SJSA1 (cell line): ENCODE results near the gene OSBPL5. TPM values are rescaled to one million over a fixed set of nuclear protein-coding genes. Genes with fewer than 3 reads are reported as not detected.

Experiments
- DNase-seq, 2 experiments: peaks; one replicate each; pipeline ENCODE4 v3.0.0-alpha.2; 2015 to 2020; ENCODE audit warnings: low spot score in 2 of 2, low read depth in 1 of 2
- H3K27ac ChIP-seq: fragments of 250-450 bp; sonication (Bioruptor Pico); 2 replicates; pipeline ENCODE4 v1.5.1; 2020; ENCODE audit warnings: mild to moderate bottlenecking, moderate library complexity
- H3K27me3 ChIP-seq: fragments of 250-450 bp; sonication (Bioruptor Pico); replicated peaks from 2 replicates; pipeline ENCODE4 v1.5.1; 2020; ENCODE audit warnings: mild to moderate bottlenecking, moderate library complexity
- H3K36me3 ChIP-seq: fragments of 250-450 bp; sonication (Bioruptor Pico); 2 replicates; pipeline ENCODE4 v1.5.1; 2020; ENCODE audit warnings: mild to moderate bottlenecking
- H3K4me1 ChIP-seq: fragments of 250-450 bp; sonication (Bioruptor Pico); replicated peaks from 2 replicates; pipeline ENCODE4 v1.6.1; 2021; ENCODE audit warnings: mild to moderate bottlenecking
- H3K4me3 ChIP-seq: fragments of 250-450 bp; sonication (Bioruptor Pico); 2 replicates; pipeline ENCODE4 v1.5.1; 2020; ENCODE audit warnings: mild to moderate bottlenecking
- H3K9me3 ChIP-seq: fragments of 250-450 bp; sonication (Bioruptor Pico); replicated peaks from 2 replicates; pipeline ENCODE4 v1.5.1; 2020; ENCODE audit warnings: mild to moderate bottlenecking
- total RNA-seq: library from RNA; depleted of rRNA; stranded (reverse); fragments of >200 nt; shearing (Covaris generic); gene quantifications from 2 replicates; pipeline ENCODE4 v1.2.3, GENCODE V29; 2014

The OSBPL5 gene
- total RNA-seq, 1 experiment from 2014 or later = 45.3 TPM

- Histone ChIP-seq H3K27ac (no peak overlapping the region), H3K9me3 (no peaks in the 10 kb centered on the region), H3K4me1 (0 out of 2 replicates have a peak, but pooled peaks cover under 1% of the 10 kb centered on the region), H3K27me3 (no peaks in the 10 kb centered on the region), H3K4me3 (no peak overlapping the region), H3K36me3 (peaks cover 47% of the 10 kb centered on the region)
- no peak for DNase-seq
Measured at GRCh38 chr11:3130269-3131071, 34.6 kb downstream of the OSBPL5 start.

- H3K27ac ChIP-seq = no peak overlapping the region
- H3K36me3 ChIP-seq = peaks cover 50% of the 10 kb centered on the region
- no peaks in the 10 kb centered on the region; the same call in 1 of the 2 replicates for H3K4me1 ChIP-seq
- H3K27me3 ChIP-seq = no peaks in the 10 kb centered on the region
- no peak for DNase-seq
- no peaks in the 10 kb centered on the region for H3K9me3 ChIP-seq
- no peak overlapping the region for H3K4me3 ChIP-seq
Measured at GRCh38 chr11:3129591-3130268, 35.4 kb downstream of the OSBPL5 start.

- Histone ChIP-seq H3K9me3 (no peaks in the 10 kb centered on the region), H3K27me3 (no peaks in the 10 kb centered on the region), H3K4me3 (no peak overlapping the region), H3K36me3 (peaks cover 52% of the 10 kb centered on the region), H3K27ac (no peak overlapping the region), H3K4me1 (peaks cover 2% of the 10 kb centered on the region; the same call in 1 of the 2 replicates)
- no peak for DNase-seq
Measured at GRCh38 chr11:3129181-3129590, 35.9 kb downstream of the OSBPL5 start.

GRCh38 chr11:3128356-3129180, 36.5 kb downstream of the OSBPL5 start:
- Histone ChIP-seq H3K36me3 (peaks cover 53% of the 10 kb centered on the region), H3K27ac (no peak overlapping the region), H3K9me3 (no peaks in the 10 kb centered on the region), H3K27me3 (no peaks in the 10 kb centered on the region), H3K4me1 (peaks cover 4% of the 10 kb centered on the region; the same call in 1 of the 2 replicates), H3K4me3 (no peak overlapping the region)
- DNase-seq = no peak

- Histone ChIP-seq H3K4me3 (no peak overlapping the region), H3K27me3 (no peaks in the 10 kb centered on the region), H3K9me3 (no peaks in the 10 kb centered on the region), H3K27ac (no peak overlapping the region), H3K36me3 (peaks cover 55% of the 10 kb centered on the region), H3K4me1 (peaks cover 4% of the 10 kb centered on the region; the same call in 1 of the 2 replicates)
- no peak for DNase-seq
Measured at GRCh38 chr11:3127706-3128355, 37.3 kb downstream of the OSBPL5 start.

- peaks cover 59% of the 10 kb centered on the region for H3K36me3 ChIP-seq
- no peak for DNase-seq
- no peak overlapping the region for H3K4me3 ChIP-seq
- H3K27me3 ChIP-seq = no peaks in the 10 kb centered on the region
- H3K4me1 ChIP-seq = peaks cover 4% of the 10 kb centered on the region; the same call in 1 of the 2 replicates
- no peaks in the 10 kb centered on the region for H3K9me3 ChIP-seq
- no peak overlapping the region for H3K27ac ChIP-seq
Measured at GRCh38 chr11:3126901-3127691, 38.0 kb downstream of the OSBPL5 start.

GRCh38 chr11:3126207-3126865, 38.8 kb downstream of the OSBPL5 start:
- Histone ChIP-seq H3K27me3 (no peaks in the 10 kb centered on the region), H3K9me3 (no peaks in the 10 kb centered on the region), H3K4me1 (peaks cover 4% of the 10 kb centered on the region; the same call in 1 of the 2 replicates), H3K36me3 (peaks cover 67% of the 10 kb centered on the region), H3K27ac (no peak overlapping the region), H3K4me3 (no peak overlapping the region)
- DNase-seq = no peak

GRCh38 chr11:3124821-3125220, 40.3 kb downstream of the OSBPL5 start:
- DNase-seq = no peak
- H3K9me3 ChIP-seq = no peaks in the 10 kb centered on the region
- peaks cover 79% of the 10 kb centered on the region for H3K36me3 ChIP-seq
- peaks cover 4% of the 10 kb centered on the region; the same call in 1 of the 2 replicates for H3K4me1 ChIP-seq
- no peaks in the 10 kb centered on the region for H3K27me3 ChIP-seq
- no peak overlapping the region for H3K27ac ChIP-seq
- H3K4me3 ChIP-seq = no peak overlapping the region

- peaks cover 86% of the 10 kb centered on the region for H3K36me3 ChIP-seq
- H3K4me3 ChIP-seq = no peak overlapping the region
- peaks cover 4% of the 10 kb centered on the region; the same call in 1 of the 2 replicates for H3K4me1 ChIP-seq
- no peaks in the 10 kb centered on the region for H3K9me3 ChIP-seq
- peak; percentile 47 to 82 for DNase-seq
- no peak overlapping the region for H3K27ac ChIP-seq
- no peaks in the 10 kb centered on the region for H3K27me3 ChIP-seq
Measured at GRCh38 chr11:3123761-3124733, 41.1 kb downstream of the OSBPL5 start.

GRCh38 chr11:3123305-3123704, 41.8 kb downstream of the OSBPL5 start:
- no peaks in the 10 kb centered on the region for H3K9me3 ChIP-seq
- H3K4me1 ChIP-seq = peaks cover 4% of the 10 kb centered on the region; the same call in 1 of the 2 replicates
- H3K27me3 ChIP-seq = no peaks in the 10 kb centered on the region
- H3K36me3 ChIP-seq = peaks cover 80% of the 10 kb centered on the region
- no peak overlapping the region for H3K4me3 ChIP-seq
- no peak overlapping the region for H3K27ac ChIP-seq
- DNase-seq = no peak

GRCh38 chr11:3122775-3123201, 42.3 kb downstream of the OSBPL5 start:
- Histone ChIP-seq H3K27ac (no peak overlapping the region), H3K4me3 (no peak overlapping the region), H3K27me3 (no peaks in the 10 kb centered on the region), H3K9me3 (no peaks in the 10 kb centered on the region), H3K4me1 (peaks cover 4% of the 10 kb centered on the region; the same call in 1 of the 2 replicates), H3K36me3 (peaks cover 78% of the 10 kb centered on the region)
- DNase-seq = no peak
